C4-2B (cell line): ENCODE data around the gene ETS1.

Experiments used
- CTCF ChIP-seq: fragments of 450-650 bp; conservative IDR thresholded peaks from 2 replicates; pipeline ENCODE4 v1.5.1; 2017; ENCODE audit warnings: mild to moderate bottlenecking
- ZFX ChIP-seq: fragments of 450-650 bp; IDR thresholded peaks from 2 replicates; pipeline ENCODE4 v1.6.1; 2017

DNA sequence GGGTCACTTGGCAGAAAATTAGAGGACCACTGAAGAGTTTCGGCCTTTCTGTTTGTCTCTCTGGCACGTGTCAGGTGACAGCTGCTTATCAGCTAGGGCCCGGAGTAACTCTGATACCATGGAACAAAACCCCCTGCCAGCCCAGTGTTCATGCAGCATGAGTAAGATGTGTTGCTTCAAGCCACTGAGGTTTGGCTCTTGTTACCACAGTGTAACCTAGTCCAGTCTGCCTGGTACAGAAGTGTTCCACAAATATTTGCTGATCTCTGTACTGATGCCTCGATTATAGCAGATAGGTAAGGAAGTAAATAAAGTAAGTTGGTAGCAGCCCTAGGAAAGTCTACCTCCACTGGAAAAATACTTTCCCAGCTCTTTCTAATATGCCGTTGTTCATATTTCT is 20.5 kb upstream of the ETS1 start:
- no peak for TF ChIP-seq CTCF
- TF ChIP-seq ZFX: no peak
